Transverse colon (tissue), 4 donors: ENCODE measurements around the gene IL1RAPL1. TPM values are rescaled to one million over a fixed set of nuclear protein-coding genes. Genes with fewer than 3 reads are reported as not detected.

Experiments
- DNase-seq: peaks from one replicate; pipeline ENCODE4 v3.0.0-alpha.2; 2019
- H3K27ac ChIP-seq, 4 donors: fragments of 200-600 bp; sonication (generic); 2 replicates each; pipeline ENCODE4 v1.5.1; 2016 to 2018; ENCODE audit warnings: inconsistent platforms in 4 of 4
- H3K27me3 ChIP-seq: fragments of 200-600 bp; sonication (generic); 2 replicates; pipeline ENCODE4 v1.5.1; 2017; ENCODE audit warnings: inconsistent platforms
- H3K36me3 ChIP-seq, 4 donors: fragments of 200-600 bp; sonication (generic); 2 replicates each; pipeline ENCODE4 v1.5.1; 2017 to 2019; ENCODE audit warnings: inconsistent platforms in 4 of 4
- H3K4me1 ChIP-seq, 4 donors: fragments of 200-600 bp; sonication (generic); 2 replicates each; pipeline ENCODE4 v1.5.1; 2017 to 2020; ENCODE audit warnings: inconsistent platforms in 4 of 4
- H3K4me3 ChIP-seq, 4 donors: fragments of 200-600 bp; sonication (generic); 1 replicate in 1 of 4; 2 replicates in 3 of 4; pipeline versions ENCODE4 v1.5.1 to v1.6.1; 2017 to 2019; ENCODE audit warnings: inconsistent platforms in 4 of 4
- H3K9me3 ChIP-seq, 2 donors: fragments of 200-600 bp; sonication (generic); 2 replicates each; pipeline ENCODE4 v1.5.1; 2017 to 2019; ENCODE audit warnings: inconsistent platforms in 2 of 2
- EP300 ChIP-seq: sonication (generic); formaldehyde crosslinking; IDR thresholded peaks from one replicate; pipeline ENCODE4 v1.6.1; 2017; ENCODE audit warnings: antibody characterized with exemption, low read depth
- POLR2A ChIP-seq: fragments of 450-650 bp; IDR thresholded peaks from one replicate; pipeline ENCODE4 v1.6.1; 2016; ENCODE audit warnings: antibody characterized with exemption, mild to moderate bottlenecking, moderate library complexity
- POLR2AphosphoS5 ChIP-seq, 3 donors: sonication (generic); formaldehyde crosslinking; IDR thresholded peaks; one replicate each; pipeline ENCODE4 v1.6.1; 2016; ENCODE audit warnings: antibody characterized with exemption in 3 of 3
- WGBS, 2 donors: methylation state at CpG; one replicate each; pipeline ENCODE4 v1.1.5; 2018; ENCODE audit warnings: low coverage in 1 of 2; 5-methylcytosine and 5-hydroxymethylcytosine counted together
- in situ Hi-C, 4 donors: fragments of 200-750 bp; cut with MboI; loops; one replicate each; pipeline versions ENCODE4 v1.15.0 to v1.15.1; 2017; ENCODE audit warnings: low sequenced_read_pairs in 3 of 4, low pct_ligation_motif_present in 1 of 4, low pct_unique_long_range_greater_than_20kb in 1 of 4
- intact Hi-C: fragments of 100-400 bp; cut with DNase I; formaldehyde crosslinking; loops from one replicate; pipeline ENCODE4 v1.15.1; 2023; ENCODE audit warnings: low total_unique reads
- total RNA-seq, 4 donors: library from RNA; depleted of rRNA; stranded (reverse); fragments of >200 nt; gene quantifications; one replicate each; pipeline ENCODE4 v1.1.0, GENCODE V29; 2016
- TF ChIP-seq, protein P1 (sequence below), 5 experiments: fragments of 200-600 bp in 3 of 5; fragments of 450-650 bp in 2 of 5; sonication (generic) in 3 of 5; IDR thresholded peaks; 1 replicate in 2 of 5; 2 replicates in 3 of 5; pipeline ENCODE4 v1.5.1; 2016 to 2017; ENCODE audit warnings: antibody characterized with exemption in 5 of 5, inconsistent platforms in 3 of 5, mild to moderate bottlenecking in 2 of 5, moderate library complexity in 1 of 5

The IL1RAPL1 gene
- total RNA-seq, 4 donors from 2014 or later: 0.14 to 0.32 (median 0.20) TPM; not detected in 1

DNA sequence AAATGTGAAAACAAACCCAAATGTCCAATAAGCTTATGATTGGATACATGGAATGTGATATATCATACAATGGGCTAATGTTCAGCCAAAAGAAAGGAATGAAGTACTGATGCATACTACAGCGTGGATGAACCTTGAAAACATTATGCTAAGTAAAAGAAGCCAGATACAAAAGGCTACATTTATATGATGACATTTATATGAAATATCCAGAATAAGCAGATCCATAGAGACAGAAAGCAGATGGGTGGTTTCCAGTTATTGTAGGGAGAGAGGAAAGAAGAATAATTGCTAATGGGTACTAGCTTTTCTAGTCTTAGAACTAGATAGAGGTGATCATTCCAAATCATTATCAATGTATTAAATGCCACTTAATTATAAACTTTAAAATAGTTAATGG is 801.3 kb downstream of the IL1RAPL1 start:
- H3K27me3 ChIP-seq: no peaks in the 10 kb centered on the region
- no peaks in the 10 kb centered on the region for H3K4me1 ChIP-seq
- H3K4me3 ChIP-seq: no peak overlapping the region
- H3K36me3 ChIP-seq: no peaks in the 10 kb centered on the region
- H3K9me3 ChIP-seq: no peaks in the 10 kb centered on the region
- intact Hi-C loops: no loop called here
- TF ChIP-seq POLR2AphosphoS5 (IDR thresholded peaks at IDR 0.05) (no peak), POLR2A (no peak), EP300 (no peak)
- TF ChIP-seq, protein P1, sequence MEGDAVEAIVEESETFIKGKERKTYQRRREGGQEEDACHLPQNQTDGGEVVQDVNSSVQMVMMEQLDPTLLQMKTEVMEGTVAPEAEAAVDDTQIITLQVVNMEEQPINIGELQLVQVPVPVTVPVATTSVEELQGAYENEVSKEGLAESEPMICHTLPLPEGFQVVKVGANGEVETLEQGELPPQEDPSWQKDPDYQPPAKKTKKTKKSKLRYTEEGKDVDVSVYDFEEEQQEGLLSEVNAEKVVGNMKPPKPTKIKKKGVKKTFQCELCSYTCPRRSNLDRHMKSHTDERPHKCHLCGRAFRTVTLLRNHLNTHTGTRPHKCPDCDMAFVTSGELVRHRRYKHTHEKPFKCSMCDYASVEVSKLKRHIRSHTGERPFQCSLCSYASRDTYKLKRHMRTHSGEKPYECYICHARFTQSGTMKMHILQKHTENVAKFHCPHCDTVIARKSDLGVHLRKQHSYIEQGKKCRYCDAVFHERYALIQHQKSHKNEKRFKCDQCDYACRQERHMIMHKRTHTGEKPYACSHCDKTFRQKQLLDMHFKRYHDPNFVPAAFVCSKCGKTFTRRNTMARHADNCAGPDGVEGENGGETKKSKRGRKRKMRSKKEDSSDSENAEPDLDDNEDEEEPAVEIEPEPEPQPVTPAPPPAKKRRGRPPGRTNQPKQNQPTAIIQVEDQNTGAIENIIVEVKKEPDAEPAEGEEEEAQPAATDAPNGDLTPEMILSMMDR (IDR thresholded peaks at IDR 0.05): no peak
- no peak for DNase-seq
- no peak overlapping the region for H3K27ac ChIP-seq
- in situ Hi-C loops: no loop called here
- 66 to 83% methylated on average over 1 of the region's 1 CpG for WGBS, 2 donors

DNA sequence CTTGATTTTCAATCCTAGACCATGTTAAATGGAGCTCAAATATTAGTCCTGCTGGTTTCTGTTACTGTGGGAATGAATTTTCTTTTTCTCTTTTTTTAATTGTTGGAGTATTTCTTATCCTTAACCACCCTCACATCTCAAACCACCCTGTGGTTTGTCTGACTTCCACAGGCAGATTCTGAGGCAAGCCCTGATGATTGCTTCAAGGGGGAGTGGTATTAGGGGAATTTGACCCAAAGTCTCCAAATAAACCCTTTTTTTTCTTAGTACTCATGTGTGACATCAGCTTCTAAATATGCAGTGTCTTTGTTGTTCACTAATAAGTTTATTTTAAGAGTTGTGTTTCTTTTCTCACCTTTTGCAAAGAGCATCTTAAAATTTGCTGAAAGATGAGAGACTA is 810.3 kb downstream of the IL1RAPL1 start:
- Histone ChIP-seq H3K27me3 (no peaks in the 10 kb centered on the region), H3K36me3 (no peaks in the 10 kb centered on the region), H3K27ac (no peak overlapping the region), H3K4me1 (no peaks in the 10 kb centered on the region), H3K9me3 (no peaks in the 10 kb centered on the region), H3K4me3 (no peak overlapping the region)
- in situ Hi-C loops (no loop called here), intact Hi-C loops (no loop called here)
- DNase-seq: no peak
- no peak for TF ChIP-seq POLR2AphosphoS5 (IDR thresholded peaks at IDR 0.05)

DNA sequence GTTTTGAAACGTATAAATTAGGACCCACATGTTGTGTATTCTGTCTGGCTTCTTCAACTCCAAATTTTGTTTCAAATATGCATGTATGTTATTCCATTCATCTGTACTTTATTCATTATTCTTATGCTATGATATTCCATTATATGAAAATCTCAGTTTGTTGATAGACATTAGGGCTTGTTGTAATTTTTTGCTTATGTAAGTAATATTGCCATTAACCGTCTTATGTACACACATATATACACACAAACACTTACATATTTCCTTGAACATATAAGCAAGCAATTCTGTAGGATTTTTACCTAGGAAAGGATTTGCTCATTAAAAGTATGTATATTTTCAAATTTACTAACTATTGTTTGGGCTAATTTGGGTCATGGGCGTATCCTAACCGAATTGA is 820.1 kb downstream of the IL1RAPL1 start:
- 90 to 93% methylated on average over 4 of the region's 4 CpGs for WGBS, 2 donors
- in situ Hi-C loops (no loop called here), intact Hi-C loops (no loop called here)
- no peaks in the 10 kb centered on the region for H3K9me3 ChIP-seq
- H3K27ac ChIP-seq: no peak overlapping the region
- no peaks in the 10 kb centered on the region for H3K36me3 ChIP-seq
- no peak for DNase-seq
- no peaks in the 10 kb centered on the region for H3K27me3 ChIP-seq
- H3K4me3 ChIP-seq: no peak overlapping the region
- TF ChIP-seq EP300: no peak
- no peak for TF ChIP-seq POLR2AphosphoS5 (IDR thresholded peaks at IDR 0.05)
- TF ChIP-seq, protein P1 (IDR thresholded peaks at IDR 0.05): no peak
- no peak for TF ChIP-seq POLR2A
- H3K4me1 ChIP-seq: no peaks in the 10 kb centered on the region

DNA sequence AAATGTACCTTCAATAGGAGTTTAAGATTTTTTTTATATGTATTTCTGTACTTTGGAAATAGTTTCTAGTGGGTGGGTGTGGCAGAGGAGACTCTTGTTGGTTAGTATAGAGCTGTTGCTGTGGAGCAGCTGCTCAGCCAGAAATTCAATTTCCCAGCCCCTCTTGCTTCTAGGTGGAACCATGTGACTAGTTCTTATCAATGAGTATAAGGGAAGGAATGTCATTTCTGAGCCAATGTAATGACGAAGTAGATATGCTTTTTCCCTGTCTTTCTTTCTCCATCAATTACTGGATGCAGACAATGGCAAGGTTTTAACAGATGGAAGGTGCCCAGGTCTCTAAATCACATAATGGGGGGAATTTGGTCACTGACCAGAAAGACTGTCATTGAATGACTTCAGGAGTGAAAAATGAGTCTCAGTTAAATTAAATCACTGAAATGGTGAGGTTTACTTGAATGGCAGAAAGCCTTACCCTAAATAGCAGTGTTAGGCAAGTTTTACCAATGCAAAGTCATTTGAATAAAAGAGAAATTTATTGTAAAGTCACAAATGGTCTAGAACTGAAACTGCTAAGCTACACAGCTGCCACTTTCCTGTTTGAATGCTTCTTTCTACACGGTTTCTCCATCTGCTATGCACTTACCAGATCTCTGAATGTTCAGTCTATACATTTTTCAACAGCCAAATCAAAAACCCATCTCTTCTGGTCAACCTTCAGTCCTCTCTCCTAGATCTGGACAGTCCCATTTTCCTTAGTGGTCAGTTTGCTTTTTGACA is 832.7 kb downstream of the IL1RAPL1 start:
- intact Hi-C loops: no loop called here
- H3K4me3 ChIP-seq: no peak overlapping the region
- no peak for DNase-seq
- TF ChIP-seq POLR2AphosphoS5 (IDR thresholded peaks at IDR 0.05) (no peak), POLR2A (no peak), EP300 (no peak)
- TF ChIP-seq, protein P1 (IDR thresholded peaks at IDR 0.05): no peak
- in situ Hi-C loops: no loop called here
- 20 to 60% methylated on average over 2 of the region's 2 CpGs for WGBS, 2 donors
- H3K27me3 ChIP-seq: no peaks in the 10 kb centered on the region
- H3K36me3 ChIP-seq: no peaks in the 10 kb centered on the region
- no peaks in the 10 kb centered on the region for H3K4me1 ChIP-seq
- no peak overlapping the region for H3K27ac ChIP-seq
- no peaks in the 10 kb centered on the region for H3K9me3 ChIP-seq

DNA sequence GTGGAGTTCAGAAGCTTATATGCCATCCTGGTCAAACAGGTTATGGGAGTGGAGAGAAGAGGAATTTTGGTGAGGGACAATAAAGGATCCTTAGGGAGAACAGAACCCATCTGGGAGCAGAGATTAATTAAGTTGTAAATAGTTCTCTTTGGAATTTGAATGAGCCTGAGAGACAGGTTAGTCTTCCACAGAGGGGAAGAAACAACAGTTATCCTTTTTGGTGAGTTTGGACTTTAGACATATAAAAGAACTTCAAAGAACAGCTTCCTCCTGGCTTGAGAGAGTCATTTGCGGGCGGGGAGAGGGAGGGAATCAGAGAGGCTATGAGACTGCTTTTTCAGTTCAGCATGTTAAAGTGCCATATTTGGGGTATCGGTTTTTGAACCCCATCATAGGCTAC is 834.8 kb downstream of the IL1RAPL1 start:
- H3K27ac ChIP-seq: no peak overlapping the region
- DNase-seq: no peak
- WGBS, 2 donors: 23 to 100% methylated on average over 1 to 3 of the region's 3 CpGs
- H3K27me3 ChIP-seq: no peaks in the 10 kb centered on the region
- no peak overlapping the region for H3K4me3 ChIP-seq
- no peaks in the 10 kb centered on the region for H3K9me3 ChIP-seq
- no peak for TF ChIP-seq EP300
- TF ChIP-seq, protein P1 (IDR thresholded peaks at IDR 0.05): no peak
- no peak for TF ChIP-seq POLR2AphosphoS5 (IDR thresholded peaks at IDR 0.05)
- no peak for TF ChIP-seq POLR2A
- in situ Hi-C loops: no loop called here
- H3K36me3 ChIP-seq: no peaks in the 10 kb centered on the region
- no peaks in the 10 kb centered on the region for H3K4me1 ChIP-seq
- intact Hi-C loops: no loop called here
